GM19240 (cell line): ENCODE measurements around the gene LSS.
"Not testable (repeated sequence)": the region's sequence is repeated elsewhere in the genome, so short reads cannot be mapped to it uniquely, and the experiment has no call there.

Experiments
- DNase-seq: peaks from one replicate; pipeline ENCODE4 v3.0.0; 2011; ENCODE audit warnings: low spot score; ENCODE audit not compliant: insufficient read length

The LSS gene

GRCh38 chr21:46171996-46172862, 56.3 kb downstream of the LSS start:
- no peak for DNase-seq

- no peak for DNase-seq
Observed at GRCh38 chr21:46171585-46171984, 57.0 kb downstream of the LSS start.

- DNase-seq: not testable (repeated sequence)
Observed at GRCh38 chr21:46170436-46171193, 58.0 kb downstream of the LSS start.

- no peak for DNase-seq
Observed at GRCh38 chr21:46168659-46169386, 59.8 kb downstream of the LSS start.

GRCh38 chr21:46168238-46168637, 60.3 kb downstream of the LSS start:
- no peak for DNase-seq

GRCh38 chr21:46165098-46165497, 63.5 kb downstream of the LSS start:
- DNase-seq: no peak

GRCh38 chr21:46163380-46163779, 65.2 kb downstream of the LSS start:
- DNase-seq: no peak

GRCh38 chr21:46161633-46162592, 66.7 kb downstream of the LSS start:
- DNase-seq: no peak

- DNase-seq: no peak
Observed at GRCh38 chr21:46160907-46161632, 67.5 kb downstream of the LSS start.

GRCh38 chr21:46160657-46160906, 68.0 kb downstream of the LSS start:
- DNase-seq: no peak

GRCh38 chr21:46159841-46160656, 68.5 kb downstream of the LSS start:
- DNase-seq: no peak

- no peak for DNase-seq
Observed at GRCh38 chr21:46159390-46159789, 69.2 kb downstream of the LSS start.

GRCh38 chr21:46158666-46159300, 69.8 kb downstream of the LSS start:
- no peak for DNase-seq

- DNase-seq: no peak
Observed at GRCh38 chr21:46157987-46158451, 70.6 kb downstream of the LSS start.

- DNase-seq: no peak
Observed at GRCh38 chr21:46157396-46157986, 71.1 kb downstream of the LSS start.

GRCh38 chr21:46156678-46157077, 71.9 kb downstream of the LSS start:
- DNase-seq: no peak

- no peak for DNase-seq
Observed at GRCh38 chr21:46156378-46156645, 72.3 kb downstream of the LSS start.

GRCh38 chr21:46155514-46156377, 72.8 kb downstream of the LSS start, which contains the start of gene FTCD:
FTCD (minus strand) TSS chr21:46155579; CDS start chr21:46155523, 56 bp downstream.
- no peak for DNase-seq
